Islet of Langerhans (tissue), 1 donor: Measurements from ENCODE around the gene TLN1.

Experiments
- FAIRE-seq: peaks from one replicate; lab custom pipeline; 2011; peaks lifted over from hg19 to GRCh38; lab: Jason Lieb, UNC

The TLN1 gene

DNA sequence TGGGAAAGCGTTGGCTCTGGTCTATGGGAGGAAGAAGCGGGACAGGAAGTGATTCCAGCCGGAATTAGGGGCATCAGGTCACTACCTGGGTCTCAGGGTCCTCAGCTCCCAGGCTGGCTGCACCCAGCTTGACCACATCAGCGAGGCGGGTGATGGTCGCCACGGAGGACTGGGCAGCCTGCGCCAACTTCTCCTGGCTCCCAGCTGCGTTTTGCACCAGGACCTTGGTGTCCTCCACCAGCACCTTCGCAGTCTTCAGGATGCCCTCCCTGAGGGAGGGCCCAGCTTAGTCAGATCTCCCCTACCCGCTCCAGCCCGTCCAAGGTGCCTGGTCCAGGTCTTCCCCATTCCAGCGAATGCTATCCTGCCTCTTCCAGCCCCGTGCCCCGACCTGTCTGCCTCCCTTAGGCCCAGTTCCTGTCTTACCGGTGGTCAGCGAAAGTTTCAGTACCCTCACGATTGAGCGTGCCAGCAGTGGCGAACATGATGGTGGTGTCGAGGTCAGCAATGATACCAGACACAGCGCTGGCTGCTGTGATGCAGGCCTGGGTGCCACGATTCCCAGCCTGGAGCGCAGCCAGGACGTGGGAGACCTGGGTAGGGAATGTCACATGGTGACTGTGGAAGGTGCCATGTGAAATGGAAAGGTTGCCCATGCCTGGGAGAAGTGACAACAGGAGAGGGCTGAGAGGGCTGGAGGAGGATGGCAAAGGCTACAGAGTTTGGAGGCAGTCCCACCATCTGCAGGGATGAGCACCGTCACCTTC, 27.9 kb downstream of the TLN1 start:
- FAIRE-seq, result no peak

DNA sequence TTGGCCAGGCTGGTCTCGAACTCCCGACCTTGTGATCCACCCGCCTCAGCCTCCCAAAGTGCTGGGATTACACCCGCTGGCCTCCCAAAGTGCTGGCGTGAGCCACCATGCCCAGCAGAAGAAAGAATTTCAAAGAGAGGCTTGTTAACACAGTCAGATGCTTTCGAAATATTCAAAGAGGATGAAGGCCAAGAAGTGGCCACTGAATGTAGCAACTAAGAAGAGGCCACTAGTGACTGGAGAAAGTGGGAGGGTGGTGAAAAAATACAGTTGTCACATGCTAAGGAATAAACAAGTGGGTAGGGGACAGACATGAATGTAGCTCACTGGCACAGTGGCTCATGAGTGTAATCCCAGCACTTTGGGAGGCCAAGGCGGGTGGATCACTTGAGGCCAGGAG, 29.3 kb downstream of the TLN1 start:
- no peak for FAIRE-seq

DNA sequence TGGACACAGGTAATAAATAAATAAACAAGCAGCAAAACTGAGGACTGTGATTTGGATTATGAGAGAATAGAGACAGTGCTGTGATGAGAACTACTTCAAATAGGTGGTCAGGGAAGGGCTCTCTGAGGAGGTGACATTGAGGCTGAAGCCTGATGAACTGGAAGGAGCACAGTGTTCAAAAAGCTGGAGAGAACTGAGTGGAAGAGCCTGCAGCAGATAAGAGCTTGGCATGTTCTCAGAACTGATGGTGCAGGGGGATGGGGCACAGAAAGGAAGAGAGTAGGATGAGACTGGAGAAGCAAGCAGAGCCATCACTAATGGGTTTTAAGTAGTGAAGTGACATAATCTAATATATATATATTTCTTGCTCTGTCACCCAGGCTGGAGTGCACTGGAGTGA, 31.1 kb downstream of the TLN1 start:
- FAIRE-seq, result no peak

DNA sequence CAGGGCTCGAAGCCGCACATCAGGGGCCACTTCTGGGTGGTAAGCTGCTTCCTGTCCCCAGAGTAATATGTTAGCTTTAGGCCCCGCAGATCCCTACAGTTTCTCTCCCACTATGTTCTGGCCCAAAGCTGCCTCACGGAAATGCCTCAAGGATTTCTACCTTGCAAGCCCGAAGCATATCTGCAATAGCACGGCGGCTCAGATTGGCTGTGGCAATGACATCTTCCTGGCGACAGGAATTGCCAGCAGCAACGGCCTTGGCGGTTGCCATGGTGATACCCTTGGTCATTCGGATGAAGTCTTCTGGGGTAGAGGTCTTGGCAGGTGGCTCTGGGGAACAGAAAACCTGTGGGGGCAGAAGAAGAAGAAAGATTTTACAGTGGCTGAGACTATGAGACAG, 32.0 kb downstream of the TLN1 start:
- FAIRE-seq, result no peak

DNA sequence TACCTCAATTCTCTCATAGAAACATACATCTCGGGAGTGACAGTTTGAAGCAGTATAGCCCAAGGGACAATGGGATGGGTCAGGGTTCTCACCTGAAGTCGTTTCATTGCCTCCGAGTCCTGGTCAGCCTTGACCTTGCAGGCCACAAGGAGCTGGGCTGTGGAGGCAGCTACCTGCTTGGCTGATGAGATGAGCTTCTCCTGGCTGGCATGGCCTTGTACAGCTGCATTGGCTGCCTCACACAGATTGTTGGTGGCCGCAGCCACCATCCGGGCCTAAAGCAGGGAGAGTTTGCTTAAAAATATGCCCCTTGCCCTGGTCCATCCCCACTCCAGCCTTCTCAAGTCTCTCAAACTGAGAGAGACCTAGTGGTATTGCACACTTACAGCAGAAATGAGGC, 33.8 kb downstream of the TLN1 start:
- no peak for FAIRE-seq

GRCh38 chr9:35697486-35697885, 34.5 kb downstream of the TLN1 start:
- FAIRE-seq, result no peak

- no peak for FAIRE-seq
Measured at GRCh38 chr9:35696520-35697215, 35.3 kb downstream of the TLN1 start.

DNA sequence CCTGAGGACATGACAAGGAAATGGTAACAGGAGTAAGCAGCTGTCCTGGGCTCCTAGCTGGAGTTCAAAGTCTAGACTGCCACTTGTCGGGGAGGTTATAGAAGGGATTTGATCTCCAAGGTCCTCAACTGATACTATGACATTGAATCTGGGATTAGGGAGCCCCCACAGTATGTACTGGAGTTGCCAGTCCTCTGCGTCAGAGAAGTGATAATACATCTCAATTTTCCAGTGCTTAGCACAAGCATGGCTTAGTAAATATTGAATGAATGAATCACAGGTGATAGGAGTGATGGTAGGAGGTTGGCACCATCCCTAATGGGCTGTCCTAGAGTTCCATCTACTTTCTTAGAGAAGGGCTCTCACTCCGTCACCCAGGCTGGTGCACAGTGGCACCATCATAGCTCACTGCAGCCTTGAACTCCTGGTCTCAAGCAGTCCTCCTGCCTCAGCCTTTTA, 36.0 kb downstream of the TLN1 start:
- FAIRE-seq, result peak; percentile 47

DNA sequence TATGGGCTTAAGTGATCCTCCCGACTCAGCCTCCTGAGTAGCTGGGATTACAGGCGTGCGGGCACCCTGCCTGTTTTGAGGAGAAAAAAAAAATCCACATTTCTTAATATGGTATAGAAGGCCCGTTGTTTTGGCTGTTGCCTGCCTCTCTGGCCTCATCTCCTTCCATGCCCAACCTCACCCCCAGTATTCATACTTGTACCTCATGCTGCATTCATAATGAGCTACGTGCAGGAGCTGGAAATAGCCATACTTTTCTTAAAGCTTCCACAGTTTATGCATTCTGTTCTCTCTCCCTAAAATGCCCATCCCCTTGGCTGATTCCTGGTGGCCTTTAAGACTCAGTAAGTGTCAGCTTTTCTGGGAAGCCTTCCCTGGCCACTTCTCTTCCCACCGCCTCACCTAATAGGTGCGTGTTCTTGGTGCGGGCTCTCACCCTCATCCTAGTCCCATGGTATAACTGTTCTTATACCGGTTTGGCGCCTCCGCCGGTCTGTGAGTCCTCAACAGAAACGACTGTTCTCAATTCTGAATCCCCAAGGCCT, 40.2 kb downstream of the TLN1 start:
- no peak for FAIRE-seq

GRCh38 chr9:35691334-35691650, 40.7 kb downstream of the TLN1 start:
- no peak for FAIRE-seq

- FAIRE-seq, result no peak
Measured at GRCh38 chr9:35690614-35691333, 41.2 kb downstream of the TLN1 start.

DNA sequence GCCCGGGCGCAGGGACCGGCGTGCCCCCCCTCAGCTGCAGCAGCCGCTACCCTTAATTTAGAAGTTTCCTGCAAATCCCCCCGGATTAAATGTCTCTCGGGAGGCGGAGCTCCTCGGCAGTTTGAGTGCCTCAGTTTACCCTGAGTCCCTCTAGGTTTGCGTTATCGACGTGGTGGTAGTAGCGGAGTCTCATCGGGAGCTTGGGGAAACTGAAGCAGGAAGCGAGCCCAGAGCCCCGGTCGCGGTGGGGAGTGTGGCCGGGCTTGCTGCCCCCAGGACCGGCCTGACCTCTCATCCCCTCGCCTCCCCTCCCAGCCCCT, 41.7 kb downstream of the TLN1 start:
- no peak for FAIRE-seq

GRCh38 chr9:35689542-35690293, 42.3 kb downstream of the TLN1 start, which contains the start of gene TPM2:
TSS of gene TPM2 (minus strand) at chr9:35689925. CDS start at chr9:35689817, 108 bp downstream.
- no peak for FAIRE-seq

GRCh38 chr9:35688558-35689541, 43.1 kb downstream of the TLN1 start:
- FAIRE-seq, result no peak

DNA sequence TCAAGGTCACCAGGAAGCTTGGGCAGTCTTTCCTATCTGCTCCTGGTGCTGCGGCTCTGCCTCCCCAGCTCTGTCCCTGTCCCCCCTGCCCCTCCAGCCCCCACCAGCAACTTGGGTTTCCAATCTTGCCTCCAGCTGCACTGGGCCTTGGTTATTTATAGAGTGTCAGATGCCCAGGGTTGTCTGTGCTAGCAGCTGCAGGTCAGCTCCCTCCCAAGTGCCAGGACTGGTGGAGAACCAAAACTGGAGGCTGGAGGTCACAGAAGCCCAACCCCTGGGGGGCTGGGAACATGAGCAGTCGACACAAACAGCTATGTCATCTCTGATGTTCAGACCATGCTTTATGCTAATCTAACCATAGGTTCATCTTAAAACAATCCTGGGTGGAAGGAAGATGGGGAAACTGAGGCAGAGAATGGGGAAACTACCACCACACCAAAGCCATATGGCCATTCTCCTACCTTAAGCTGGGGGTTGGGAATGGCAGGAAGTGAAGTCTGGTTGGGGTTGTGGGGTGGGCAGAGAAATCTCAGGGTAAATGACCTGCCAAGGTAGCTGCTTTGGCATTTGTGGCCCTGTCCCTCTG, 43.9 kb downstream of the TLN1 start:
- no peak for FAIRE-seq

DNA sequence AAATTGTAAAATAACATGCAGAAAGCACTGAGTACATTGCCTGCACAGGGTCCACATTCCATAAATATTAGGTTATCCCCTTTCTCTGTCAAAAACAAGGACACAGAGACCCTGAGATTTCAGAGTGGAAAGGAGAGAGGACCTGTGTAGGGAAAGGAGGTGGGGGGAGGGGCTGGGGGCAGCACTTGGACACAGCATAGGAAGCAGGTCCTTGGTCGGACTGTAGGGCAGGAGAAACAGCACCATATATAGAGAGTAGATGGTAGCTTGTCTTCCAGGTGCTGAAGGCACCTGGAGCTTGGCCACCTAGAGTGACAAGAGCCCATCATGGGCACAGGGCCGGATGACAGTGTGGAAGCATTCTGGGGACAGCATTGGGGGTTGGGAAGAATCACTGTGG, 44.7 kb downstream of the TLN1 start:
- FAIRE-seq, result no peak

- no peak for FAIRE-seq
Measured at GRCh38 chr9:35686222-35687203, 45.5 kb downstream of the TLN1 start.

GRCh38 chr9:35685506-35685905, 46.5 kb downstream of the TLN1 start:
- no peak for FAIRE-seq

GRCh38 chr9:35684921-35685320, 47.1 kb downstream of the TLN1 start:
- no peak for FAIRE-seq

- FAIRE-seq, result no peak
Measured at GRCh38 chr9:35683323-35683722, 48.7 kb downstream of the TLN1 start.
